ENCODE data around the gene C5orf46. TPM values are rescaled to one million over a fixed set of nuclear protein-coding genes. Genes with fewer than 3 reads are reported as not detected.

C5orf46 gene
- total and polyA plus RNA-seq, 2 of the 4 experiments (the other 2 are of a cell fraction), result 1.3 TPM; not detected in 1

DNA sequence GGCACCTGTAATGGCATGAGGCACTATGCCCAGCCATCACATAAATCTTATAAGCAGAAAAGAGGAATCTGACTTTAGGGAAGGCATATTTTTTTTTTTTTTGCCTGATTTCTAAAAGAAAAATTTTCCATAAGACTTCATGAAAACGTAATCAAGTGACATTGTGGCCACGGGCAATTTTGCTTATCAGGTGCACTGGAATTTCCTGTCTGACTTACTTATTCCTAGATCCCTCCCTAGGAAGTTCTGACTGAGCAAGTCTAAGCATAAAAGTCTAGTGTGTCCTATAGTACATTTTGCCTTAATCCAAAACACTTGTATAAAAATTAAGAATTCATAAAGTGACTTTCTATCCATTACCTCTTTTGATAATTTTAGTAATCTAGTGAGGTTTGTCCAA is 12.5 kb downstream of the C5orf46 start:
- H3K4ac ChIP-seq (ENCODE audit: low read depth, low read length), result no peak overlapping the region
- WGBS, 2 experiments (ENCODE audit: extremely low coverage in 2 of 2, insufficient read length in 1 of 2), result no CpG with 5 or more reads among the region's 2 CpGs
- BruUV-seq (replicated peaks), result no TSS peak
- no peak overlapping the region for H3K9ac ChIP-seq (ENCODE audit: low read depth, low read length)
- no peak overlapping the region for H4K8ac ChIP-seq (ENCODE audit: low read depth in 2 of 2, low read length in 2 of 2)
- no peak overlapping the region for H2AK5ac ChIP-seq (ENCODE audit: low read depth, low read length)
- H3K23ac ChIP-seq (ENCODE audit: low read depth, low read length), result no peak overlapping the region
- no peak overlapping the region for H2AK9ac ChIP-seq (replicated peaks; ENCODE audit: low read depth, low read length, poor library complexity)
- ChIA-PET CTCF (no interaction called here), POLR2A (ENCODE audit: unreplicated experiment) (no interaction called here)
- no peaks in the 10 kb centered on the region for H3K79me1 ChIP-seq (ENCODE audit: low read depth in 1 of 2, low read length in 2 of 2)
- no peaks in the 10 kb centered on the region for H3K36me3 ChIP-seq (ENCODE audit: control insufficient read depth, insufficient read depth, low read length)
- H3K56ac ChIP-seq (ENCODE audit: extremely low read depth, insufficient read depth, low read length), result no peak overlapping the region
- H3K9me1 ChIP-seq (ENCODE audit: insufficient read depth, low read length), result no peaks in the 10 kb centered on the region
- H3K4me2 ChIP-seq (ENCODE audit: low read depth, low read length), result no peak overlapping the region
- DNase-seq (no peak), ATAC-seq (ENCODE audit: low read depth) (no peak)
- H3K4me1 ChIP-seq (ENCODE audit: control insufficient read depth, insufficient read depth, low read length), result 0 out of 2 replicates have a peak, but pooled peaks cover 2% of the 10 kb centered on the region
- in situ Hi-C loops (cut with MboI; ENCODE audit: low sequenced_read_pairs), result no loop called here
- no peak overlapping the region for H2AFZ ChIP-seq (replicated peaks; ENCODE audit: low read length, poor library complexity)
- no peak overlapping the region for H2BK5ac ChIP-seq (ENCODE audit: low read depth, low read length, poor library complexity, severe bottlenecking)
- H2BK120ac ChIP-seq (ENCODE audit: low read depth, low read length), result no peak overlapping the region
- no peak overlapping the region for H2BK20ac ChIP-seq (ENCODE audit: low read depth, low read length)
- no peak for TF ChIP-seq BHLHE40 (IDR thresholded peaks at IDR 0.05; ENCODE audit: low read depth, low read length)
- TF ChIP-seq NFE2L2 (IDR thresholded peaks at IDR 0.05; ENCODE audit: low read depth, low read length), result no peak
- no peak for TF ChIP-seq MXI1 (IDR thresholded peaks at IDR 0.05; ENCODE audit: borderline replicate concordance, low read depth, low read length)
- no peak for TF ChIP-seq CEBPB (IDR thresholded peaks at IDR 0.05; ENCODE audit: low read depth, low read length)
- no peak for TF ChIP-seq SMC3 (IDR thresholded peaks at IDR 0.05; ENCODE audit: low read depth, low read length)
- no peak for TF ChIP-seq RCOR1 (IDR thresholded peaks at IDR 0.05; ENCODE audit: insufficient replicate concordance, low read length)
- TF ChIP-seq FOS (IDR thresholded peaks at IDR 0.05; ENCODE audit: low read depth, low read length), result no peak
- TF ChIP-seq RAD21 (IDR thresholded peaks at IDR 0.05; ENCODE audit: low read length), result no peak
- TF ChIP-seq, protein P1, sequence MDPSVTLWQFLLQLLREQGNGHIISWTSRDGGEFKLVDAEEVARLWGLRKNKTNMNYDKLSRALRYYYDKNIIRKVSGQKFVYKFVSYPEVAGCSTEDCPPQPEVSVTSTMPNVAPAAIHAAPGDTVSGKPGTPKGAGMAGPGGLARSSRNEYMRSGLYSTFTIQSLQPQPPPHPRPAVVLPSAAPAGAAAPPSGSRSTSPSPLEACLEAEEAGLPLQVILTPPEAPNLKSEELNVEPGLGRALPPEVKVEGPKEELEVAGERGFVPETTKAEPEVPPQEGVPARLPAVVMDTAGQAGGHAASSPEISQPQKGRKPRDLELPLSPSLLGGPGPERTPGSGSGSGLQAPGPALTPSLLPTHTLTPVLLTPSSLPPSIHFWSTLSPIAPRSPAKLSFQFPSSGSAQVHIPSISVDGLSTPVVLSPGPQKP (IDR thresholded peaks at IDR 0.05; ENCODE audit: borderline replicate concordance, low read depth, low read length), result no peak
- no peak for TF ChIP-seq POLR2A (IDR thresholded peaks at IDR 0.05; ENCODE audit: low read depth, low read length)
- TF ChIP-seq CTCF (conservative IDR thresholded peaks at IDR 0.05; ENCODE audit: low read depth, low read length), result no peak
- TF ChIP-seq MAFK (IDR thresholded peaks at IDR 0.05; ENCODE audit: low read depth, low read length), result no peak
- no peak for TF ChIP-seq CHD1 (IDR thresholded peaks at IDR 0.05; ENCODE audit: low read depth, low read length)
- H4K20me1 ChIP-seq (ENCODE audit: insufficient read depth, low read length), result no peaks in the 10 kb centered on the region
- H3K4me3 ChIP-seq (ENCODE audit: insufficient read depth, low read depth, low read length), result no peak overlapping the region
- no peak overlapping the region for H3K14ac ChIP-seq (replicated peaks; ENCODE audit: low read depth, low read length)
- H3K27ac ChIP-seq (ENCODE audit: insufficient read depth, low read length), result no peak overlapping the region
- dilution Hi-C loops (cut with HindIII; ENCODE audit: low sequenced_read_pairs, unreplicated experiment), result no loop called here
- no peak overlapping the region for H3K18ac ChIP-seq (ENCODE audit: low read depth, low read length)
- no peaks in the 10 kb centered on the region for H3K27me3 ChIP-seq (ENCODE audit: control insufficient read depth, insufficient read depth, low read length)
- no peak overlapping the region for H2BK15ac ChIP-seq (ENCODE audit: low read depth, low read length)
- H4K91ac ChIP-seq (ENCODE audit: insufficient read depth, low read depth, low read length), result no peak overlapping the region
- no peaks in the 10 kb centered on the region for H3K9me3 ChIP-seq (ENCODE audit: control insufficient read depth, insufficient read depth, low read length)
- intact Hi-C loops (cut with micrococcal nuclease), result no loop called here
- no peak overlapping the region for H4K5ac ChIP-seq (ENCODE audit: low read depth, low read length)

Measured in IMR-90 (cell line).